Measurements from ENCODE around the gene PCIF1.

PCIF1 gene

GRCh38 chr20:45940469-45940868 lies 6.0 kb downstream of the PCIF1 start:
- DNase-seq (ENCODE audit: low read depth): no peak
- H3K4me3 ChIP-seq (ENCODE audit: low read length): no peak overlapping the region
- TF ChIP-seq CTCF (conservative IDR thresholded peaks at IDR 0.05; ENCODE audit: low read length): no peak

GRCh38 chr20:45943613-45944012 lies 9.1 kb downstream of the PCIF1 start:
- no peak for TF ChIP-seq CTCF (conservative IDR thresholded peaks at IDR 0.05; ENCODE audit: low read length)
- DNase-seq (ENCODE audit: low read depth): no peak
- no peak overlapping the region for H3K4me3 ChIP-seq (ENCODE audit: low read length)

- peak; percentile 31 for DNase-seq (ENCODE audit: low read depth)
- TF ChIP-seq CTCF (conservative IDR thresholded peaks at IDR 0.05; ENCODE audit: low read length): no peak
- no peak overlapping the region for H3K4me3 ChIP-seq (ENCODE audit: low read length)
Measured at GRCh38 chr20:45944151-45944964, 9.9 kb downstream of the PCIF1 start.

- no peak overlapping the region for H3K4me3 ChIP-seq (ENCODE audit: low read length)
- peak; percentile 17; the same call in 1 of the 2 replicates for TF ChIP-seq CTCF (conservative IDR thresholded peaks at IDR 0.05; ENCODE audit: low read length)
- DNase-seq (ENCODE audit: low read depth): no peak
Measured at GRCh38 chr20:45944965-45945677, 10.6 kb downstream of the PCIF1 start.

GRCh38 chr20:45945678-45946148 lies 11.2 kb downstream of the PCIF1 start:
- no peak for TF ChIP-seq CTCF (conservative IDR thresholded peaks at IDR 0.05; ENCODE audit: low read length)
- H3K4me3 ChIP-seq (ENCODE audit: low read length): no peak overlapping the region
- peak; percentile 11 for DNase-seq (ENCODE audit: low read depth)

GRCh38 chr20:45946149-45946970 lies 11.9 kb downstream of the PCIF1 start:
- DNase-seq (ENCODE audit: low read depth): peak; percentile 71
- no peak overlapping the region for H3K4me3 ChIP-seq (ENCODE audit: low read length)
- no peak for TF ChIP-seq CTCF (conservative IDR thresholded peaks at IDR 0.05; ENCODE audit: low read length)
